Osteoblast (primary cell): Measurements from ENCODE around the gene PZP. TPM values are rescaled to one million over a fixed set of nuclear protein-coding genes. Genes with fewer than 3 reads are reported as not detected.

Experiments used
- DNase-seq: peaks from one replicate; pipeline ENCODE4 v3.0.0; 2011; ENCODE audit warnings: low spot score, mixed read lengths; ENCODE audit not compliant: insufficient read length; ENCODE audit errors: missing footprints
- H2AFZ ChIP-seq: 2 replicates; pipeline ENCODE4 v1.6.0; 2011; ENCODE audit warnings: mild to moderate bottlenecking, low read length
- H3K27ac ChIP-seq: 2 replicates; pipeline ENCODE4 v1.5.1; 2011; ENCODE audit warnings: mild to moderate bottlenecking, low read depth, low read length, moderate library complexity
- H3K27me3 ChIP-seq: 2 replicates; pipeline ENCODE4 v1.6.0; 2012; ENCODE audit warnings: mild to moderate bottlenecking, control low read depth, inconsistent platforms, low read length, moderate library complexity; ENCODE audit not compliant: insufficient read depth
- H3K36me3 ChIP-seq: 2 replicates; pipeline ENCODE4 v1.5.1; 2011; ENCODE audit warnings: mild to moderate bottlenecking, low read length, control low read depth, moderate library complexity; ENCODE audit not compliant: insufficient read depth
- H3K4me1 ChIP-seq: 2 replicates; pipeline ENCODE4 v1.5.1; 2011; ENCODE audit warnings: mild to moderate bottlenecking, low read length, control low read depth, moderate library complexity; ENCODE audit not compliant: insufficient read depth
- H3K4me2 ChIP-seq: 2 replicates; pipeline ENCODE4 v1.6.0; 2011; ENCODE audit warnings: mild to moderate bottlenecking, low read length; ENCODE audit not compliant: insufficient read depth
- H3K4me3 ChIP-seq: fragments of 200-600 bp; sonication (generic); 3 replicates; pipeline ENCODE4 v1.5.1; 2012; ENCODE audit warnings: mild to moderate bottlenecking, low read length, inconsistent platforms; ENCODE audit not compliant: insufficient read depth
- H3K79me2 ChIP-seq: 2 replicates; pipeline ENCODE4 v1.6.0; 2012; ENCODE audit warnings: mild to moderate bottlenecking, low read length, control low read depth, inconsistent platforms; ENCODE audit not compliant: insufficient read depth
- H3K9me3 ChIP-seq: 2 replicates; pipeline ENCODE4 v1.5.1; 2011; ENCODE audit warnings: low read depth, low read length, control low read depth
- H4K20me1 ChIP-seq: 2 replicates; pipeline ENCODE4 v1.6.0; 2012; ENCODE audit warnings: mild to moderate bottlenecking, low read length, control low read depth; ENCODE audit not compliant: insufficient read depth
- total RNA-seq: library from RNA; depleted of rRNA; stranded (reverse); fragments of >200 nt; gene quantifications from 2 replicates; pipeline ENCODE4 v1.2.3, GENCODE V29; 2012
- TF ChIP-seq, protein P1 (sequence below): IDR thresholded peaks from 2 replicates; pipeline ENCODE4 v1.5.1; 2011; ENCODE audit warnings: mild to moderate bottlenecking, low read depth, low read length, moderate library complexity; ENCODE audit errors: extremely low read depth

Gene PZP
- total RNA-seq, 1 donor: not detected

DNA sequence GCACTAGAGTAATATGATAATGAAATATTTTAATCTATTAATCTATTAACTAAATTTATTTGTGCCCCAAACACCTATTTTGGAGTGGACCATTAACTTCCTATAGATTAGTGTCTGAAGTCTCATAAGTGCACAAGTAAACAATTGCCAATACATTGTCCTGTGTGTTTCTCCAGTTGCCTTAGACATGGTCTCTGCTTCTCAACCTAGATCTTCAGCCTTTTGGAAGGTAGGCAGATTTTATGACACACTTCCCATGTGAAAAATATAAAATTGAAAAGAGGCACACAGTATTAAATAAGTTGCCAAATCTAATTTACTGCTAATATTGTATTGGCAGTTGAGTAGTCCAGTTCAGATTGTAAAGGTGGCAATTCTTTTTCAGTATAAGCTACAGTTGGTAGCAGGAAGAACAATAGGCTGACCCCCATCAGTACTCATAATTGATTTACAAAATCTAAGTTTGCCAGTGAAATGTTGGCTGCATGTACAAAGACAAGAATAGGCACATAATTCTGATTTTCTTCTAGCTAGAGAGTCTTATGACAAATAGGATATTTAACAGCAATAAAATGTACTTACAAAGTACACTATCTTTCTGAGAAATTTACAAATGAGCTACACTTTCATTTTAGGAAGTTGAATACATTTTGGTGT, 103.3 kb downstream of the PZP start:
- no peak overlapping the region for H2AFZ ChIP-seq
- H3K4me2 ChIP-seq: no peak overlapping the region
- H4K20me1 ChIP-seq: no peaks in the 10 kb centered on the region
- no peaks in the 10 kb centered on the region for H3K36me3 ChIP-seq
- no peak overlapping the region for H3K27ac ChIP-seq
- H3K79me2 ChIP-seq: no peaks in the 10 kb centered on the region
- no peak for DNase-seq
- H3K4me3 ChIP-seq: no peak overlapping the region
- TF ChIP-seq, protein P1, sequence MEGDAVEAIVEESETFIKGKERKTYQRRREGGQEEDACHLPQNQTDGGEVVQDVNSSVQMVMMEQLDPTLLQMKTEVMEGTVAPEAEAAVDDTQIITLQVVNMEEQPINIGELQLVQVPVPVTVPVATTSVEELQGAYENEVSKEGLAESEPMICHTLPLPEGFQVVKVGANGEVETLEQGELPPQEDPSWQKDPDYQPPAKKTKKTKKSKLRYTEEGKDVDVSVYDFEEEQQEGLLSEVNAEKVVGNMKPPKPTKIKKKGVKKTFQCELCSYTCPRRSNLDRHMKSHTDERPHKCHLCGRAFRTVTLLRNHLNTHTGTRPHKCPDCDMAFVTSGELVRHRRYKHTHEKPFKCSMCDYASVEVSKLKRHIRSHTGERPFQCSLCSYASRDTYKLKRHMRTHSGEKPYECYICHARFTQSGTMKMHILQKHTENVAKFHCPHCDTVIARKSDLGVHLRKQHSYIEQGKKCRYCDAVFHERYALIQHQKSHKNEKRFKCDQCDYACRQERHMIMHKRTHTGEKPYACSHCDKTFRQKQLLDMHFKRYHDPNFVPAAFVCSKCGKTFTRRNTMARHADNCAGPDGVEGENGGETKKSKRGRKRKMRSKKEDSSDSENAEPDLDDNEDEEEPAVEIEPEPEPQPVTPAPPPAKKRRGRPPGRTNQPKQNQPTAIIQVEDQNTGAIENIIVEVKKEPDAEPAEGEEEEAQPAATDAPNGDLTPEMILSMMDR: no peak
- no peaks in the 10 kb centered on the region for H3K9me3 ChIP-seq
- H3K27me3 ChIP-seq: no peaks in the 10 kb centered on the region
- no peaks in the 10 kb centered on the region for H3K4me1 ChIP-seq

DNA sequence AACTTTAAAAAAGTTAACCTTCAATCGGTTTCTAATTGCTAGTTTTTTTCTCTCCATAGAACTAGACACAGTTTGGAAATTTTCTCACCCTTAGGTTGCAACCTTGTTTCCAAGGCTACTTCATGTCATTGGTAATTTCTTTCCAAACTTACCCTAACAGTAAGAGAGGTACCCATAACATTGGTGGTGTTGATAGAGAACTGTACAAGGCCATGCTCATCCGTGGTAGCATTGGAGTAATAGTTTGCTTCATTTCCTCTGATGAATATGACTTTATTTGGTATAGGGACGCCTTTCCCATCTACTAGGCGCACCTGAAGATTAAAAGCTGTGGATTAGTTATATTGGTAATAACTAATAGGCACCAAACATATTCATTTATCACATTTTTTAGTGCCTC, 104.1 kb downstream of the PZP start:
- H3K36me3 ChIP-seq: no peaks in the 10 kb centered on the region
- TF ChIP-seq, protein P1: no peak
- no peak for DNase-seq

GRCh38 chr12:9103050-9103849, 104.9 kb downstream of the PZP start:
- Histone ChIP-seq H3K4me2 (no peak overlapping the region), H3K79me2 (no peaks in the 10 kb centered on the region), H3K4me1 (no peaks in the 10 kb centered on the region), H3K36me3 (no peaks in the 10 kb centered on the region), H3K27ac (no peak overlapping the region), H2AFZ (no peak overlapping the region), H3K4me3 (no peak overlapping the region), H3K9me3 (no peaks in the 10 kb centered on the region), H4K20me1 (no peaks in the 10 kb centered on the region), H3K27me3 (no peaks in the 10 kb centered on the region)
- DNase-seq: no peak
- TF ChIP-seq, protein P1: no peak

More for the DNA sequence above, 104.1 kb downstream of the PZP start:
- Histone ChIP-seq H2AFZ (no peak overlapping the region), H3K27ac (no peak overlapping the region), H3K9me3 (no peaks in the 10 kb centered on the region), H4K20me1 (no peaks in the 10 kb centered on the region), H3K4me1 (no peaks in the 10 kb centered on the region), H3K4me3 (no peak overlapping the region), H3K79me2 (no peaks in the 10 kb centered on the region), H3K27me3 (no peaks in the 10 kb centered on the region), H3K4me2 (no peak overlapping the region)

DNA sequence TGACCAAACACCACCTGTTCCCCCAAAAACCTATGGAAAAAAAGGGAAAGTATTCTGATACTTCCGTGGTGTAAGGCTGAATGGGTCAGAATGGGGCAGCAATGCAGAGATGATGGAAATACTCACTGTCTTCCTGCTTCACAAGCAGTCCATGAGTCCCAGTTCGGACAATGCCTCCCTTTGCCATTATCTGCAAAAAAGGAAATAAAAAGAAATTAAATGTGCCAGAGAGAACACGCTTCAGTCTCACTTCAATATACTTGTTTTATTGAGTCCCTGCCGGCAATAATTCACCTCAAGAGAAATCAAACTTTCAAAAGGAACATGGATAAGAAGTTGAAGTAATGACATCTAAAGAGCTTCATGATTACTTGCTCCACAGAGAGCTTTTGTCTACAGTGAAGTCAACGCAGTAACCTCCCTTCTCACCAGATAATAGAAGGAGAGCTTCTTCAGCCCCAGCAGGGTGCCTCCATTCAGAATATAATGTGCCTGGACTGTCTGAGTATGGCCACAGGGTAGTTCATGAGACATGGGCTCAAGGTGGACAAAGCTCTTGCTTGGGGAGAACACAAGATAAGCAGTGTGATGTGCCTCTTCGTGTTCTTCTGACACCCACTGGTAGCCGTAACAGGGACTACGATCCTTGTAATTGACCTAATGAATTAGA, 107.0 kb downstream of the PZP start:
- Histone ChIP-seq H3K4me1 (no peaks in the 10 kb centered on the region), H3K79me2 (no peaks in the 10 kb centered on the region), H3K27ac (no peak overlapping the region), H2AFZ (no peak overlapping the region), H3K36me3 (no peaks in the 10 kb centered on the region), H4K20me1 (no peaks in the 10 kb centered on the region), H3K9me3 (no peaks in the 10 kb centered on the region), H3K27me3 (no peaks in the 10 kb centered on the region), H3K4me3 (no peak overlapping the region), H3K4me2 (no peak overlapping the region)
- TF ChIP-seq, protein P1: no peak
- DNase-seq: no peak
